Measurements from ENCODE around the gene NUPR1. TPM values are rescaled to one million over a fixed set of nuclear protein-coding genes. Genes with fewer than 3 reads are reported as not detected.

NUPR1 gene
- total RNA-seq, 2 experiments from 2014 or later = not detected

- Histone ChIP-seq H2AFZ (ENCODE audit: low read length) (no peak overlapping the region), H3K79me2 (ENCODE audit: insufficient read depth, low read depth, low read length) (no peaks in the 10 kb centered on the region), H3K9me2 (ENCODE audit: insufficient read depth, low read length) (no peaks in the 10 kb centered on the region), H3K4me3 (ENCODE audit: low read depth, low read length, poor library complexity, severe bottlenecking) (no peak overlapping the region), H3K36me3 (ENCODE audit: insufficient read depth, low read length) (no peaks in the 10 kb centered on the region), H3K4me2 (ENCODE audit: low read length) (peak overlapping the region; percentile 3; the same call in 1 of the 2 replicates), H3K4me1 (ENCODE audit: insufficient read depth, low read length, poor library complexity, severe bottlenecking) (peaks cover 14% of the 10 kb centered on the region), H3K9me3 (ENCODE audit: low read length) (no peaks in the 10 kb centered on the region), H3K27ac (ENCODE audit: low read depth, low read length, poor library complexity, severe bottlenecking) (no peak overlapping the region), H4K20me1 (ENCODE audit: insufficient read depth, low read length) (no peaks in the 10 kb centered on the region)
- DNase-seq (ENCODE audit: low spot score) = peak; percentile 31
- BruUV-seq (replicated peaks) = no TSS peak
- ChIA-PET POLR2A (no interaction called here), CTCF (ENCODE audit: unreplicated experiment) (no interaction called here)
- TF ChIP-seq EZH2phosphoT487 (IDR thresholded peaks at IDR 0.05; ENCODE audit: borderline replicate concordance, low read depth, low read length) = no peak
- peak; percentile 42 for TF ChIP-seq CTCF (conservative IDR thresholded peaks at IDR 0.05; ENCODE audit: low read length)
- intact Hi-C loops (cut with micrococcal nuclease; ENCODE audit: unreplicated experiment) = no loop called here
These were observed 14.0 kb downstream of the NUPR1 start for GRCh38 chr16:28524681-28525171.

- Histone ChIP-seq H4K20me1 (ENCODE audit: insufficient read depth, low read length) (no peaks in the 10 kb centered on the region), H3K36me3 (ENCODE audit: insufficient read depth, low read length) (no peaks in the 10 kb centered on the region), H3K27ac (ENCODE audit: low read depth, low read length, poor library complexity, severe bottlenecking) (no peak overlapping the region), H3K79me2 (ENCODE audit: insufficient read depth, low read depth, low read length) (no peaks in the 10 kb centered on the region), H3K9me3 (ENCODE audit: low read length) (no peaks in the 10 kb centered on the region), H2AFZ (ENCODE audit: low read length) (no peak overlapping the region), H3K9me2 (ENCODE audit: insufficient read depth, low read length) (no peaks in the 10 kb centered on the region), H3K4me1 (ENCODE audit: insufficient read depth, low read length, poor library complexity, severe bottlenecking) (peaks cover 14% of the 10 kb centered on the region), H3K4me3 (ENCODE audit: low read depth, low read length, poor library complexity, severe bottlenecking) (no peak overlapping the region), H3K4me2 (ENCODE audit: low read length) (no peak overlapping the region)
- ChIA-PET CTCF (ENCODE audit: unreplicated experiment) (no interaction called here), POLR2A (no interaction called here)
- no peak for DNase-seq (ENCODE audit: low spot score)
- BruUV-seq (replicated peaks) = no TSS peak
- intact Hi-C loops (cut with micrococcal nuclease; ENCODE audit: unreplicated experiment) = no loop called here
- TF ChIP-seq EZH2phosphoT487 (IDR thresholded peaks at IDR 0.05; ENCODE audit: borderline replicate concordance, low read depth, low read length) (no peak), CTCF (conservative IDR thresholded peaks at IDR 0.05; ENCODE audit: low read length) (no peak)
These were observed 16.0 kb downstream of the NUPR1 start for GRCh38 chr16:28522792-28523191.

GRCh38 chr16:28521436-28521835 lies 17.3 kb downstream of the NUPR1 start:
- TF ChIP-seq CTCF (conservative IDR thresholded peaks at IDR 0.05; ENCODE audit: low read length) (no peak), EZH2phosphoT487 (IDR thresholded peaks at IDR 0.05; ENCODE audit: borderline replicate concordance, low read depth, low read length) (no peak)
- POLR2A ChIA-PET = interaction anchor here (0.6 kb wide), 1 partner anchor 1804 kb away, joined by 3 read pairs; no protein-coding TSS in a partner anchor

More at GRCh38 chr16:28521436-28521835, 17.3 kb downstream of the NUPR1 start:
- Histone ChIP-seq H3K36me3 (ENCODE audit: insufficient read depth, low read length) (no peaks in the 10 kb centered on the region), H4K20me1 (ENCODE audit: insufficient read depth, low read length) (no peaks in the 10 kb centered on the region), H3K79me2 (ENCODE audit: insufficient read depth, low read depth, low read length) (no peaks in the 10 kb centered on the region), H3K9me2 (ENCODE audit: insufficient read depth, low read length) (no peaks in the 10 kb centered on the region), H3K9me3 (ENCODE audit: low read length) (no peaks in the 10 kb centered on the region), H2AFZ (ENCODE audit: low read length) (no peak overlapping the region), H3K4me3 (ENCODE audit: low read depth, low read length, poor library complexity, severe bottlenecking) (no peak overlapping the region), H3K4me2 (ENCODE audit: low read length) (no peak overlapping the region), H3K27ac (ENCODE audit: low read depth, low read length, poor library complexity, severe bottlenecking) (no peak overlapping the region), H3K4me1 (ENCODE audit: insufficient read depth, low read length, poor library complexity, severe bottlenecking) (peaks cover 14% of the 10 kb centered on the region)
- CTCF ChIA-PET (ENCODE audit: unreplicated experiment) = no interaction called here
- intact Hi-C loops (cut with micrococcal nuclease; ENCODE audit: unreplicated experiment) = no loop called here
- no TSS peak for BruUV-seq (replicated peaks)
- DNase-seq (ENCODE audit: low spot score) = peak; percentile 39
